ENCODE measurements around the gene NCOR2.

Gene NCOR2

GRCh38 chr12:124534776-124535740 lies 32.4 kb downstream of the NCOR2 start:
- Histone ChIP-seq H3K4me3 (no peak overlapping the region), H3K36me3 (ENCODE audit: insufficient read depth, low read length) (0 out of 2 replicates have a peak, but pooled peaks cover 3% of the 10 kb centered on the region), H3K9ac (ENCODE audit: insufficient read length) (no peak overlapping the region), H3K27ac (no peak overlapping the region), H3K9me3 (ENCODE audit: low read depth, low read length) (no peaks in the 10 kb centered on the region)
- TF ChIP-seq EZH2 (IDR thresholded peaks at IDR 0.05), result no peak
- TF ChIP-seq FOXP2 (optimal IDR thresholded peaks at IDR 0.05; ENCODE audit: control extremely low read depth, extremely low read length, insufficient read depth), result no peak
- no peak for TF ChIP-seq POLR2AphosphoS5 (IDR thresholded peaks at IDR 0.05; ENCODE audit: borderline replicate concordance, low read depth, low read length)
- DNase-seq (ENCODE audit: low read depth, low spot score), result no peak

- Histone ChIP-seq H3K9me3 (ENCODE audit: low read depth, low read length) (no peaks in the 10 kb centered on the region), H3K4me3 (peak overlapping the region; percentile 17; the same call in 1 of the 2 replicates), H3K9ac (ENCODE audit: insufficient read length) (no peak overlapping the region), H3K36me3 (ENCODE audit: insufficient read depth, low read length) (0 out of 2 replicates have a peak, but pooled peaks cover 3% of the 10 kb centered on the region), H3K27ac (0 out of 2 replicates have a peak overlapping the region, but pooled peaks have one; percentile 21)
- TF ChIP-seq FOXP2 (optimal IDR thresholded peaks at IDR 0.05; ENCODE audit: control extremely low read depth, extremely low read length, insufficient read depth), result no peak
- no peak for TF ChIP-seq EZH2 (IDR thresholded peaks at IDR 0.05)
- TF ChIP-seq POLR2AphosphoS5 (IDR thresholded peaks at IDR 0.05; ENCODE audit: borderline replicate concordance, low read depth, low read length), result no peak
- DNase-seq (ENCODE audit: low read depth, low spot score), result no peak
These were observed 34.0 kb downstream of the NCOR2 start for GRCh38 chr12:124533456-124533855.

GRCh38 chr12:124532967-124533366 lies 34.4 kb downstream of the NCOR2 start:
- DNase-seq (ENCODE audit: low read depth, low spot score), result no peak
- 0 out of 2 replicates have a peak, but pooled peaks cover 3% of the 10 kb centered on the region for H3K36me3 ChIP-seq (ENCODE audit: insufficient read depth, low read length)
- H3K4me3 ChIP-seq, result peak overlapping the region; percentile 17; the same call in 1 of the 2 replicates
- H3K9me3 ChIP-seq (ENCODE audit: low read depth, low read length), result no peaks in the 10 kb centered on the region
- no peak for TF ChIP-seq POLR2AphosphoS5 (IDR thresholded peaks at IDR 0.05; ENCODE audit: borderline replicate concordance, low read depth, low read length)
- TF ChIP-seq FOXP2 (optimal IDR thresholded peaks at IDR 0.05; ENCODE audit: control extremely low read depth, extremely low read length, insufficient read depth), result no peak
- no peak for TF ChIP-seq EZH2 (IDR thresholded peaks at IDR 0.05)
- H3K9ac ChIP-seq (ENCODE audit: insufficient read length), result no peak overlapping the region
- 0 out of 2 replicates have a peak overlapping the region, but pooled peaks have one; percentile 21 for H3K27ac ChIP-seq

DNA sequence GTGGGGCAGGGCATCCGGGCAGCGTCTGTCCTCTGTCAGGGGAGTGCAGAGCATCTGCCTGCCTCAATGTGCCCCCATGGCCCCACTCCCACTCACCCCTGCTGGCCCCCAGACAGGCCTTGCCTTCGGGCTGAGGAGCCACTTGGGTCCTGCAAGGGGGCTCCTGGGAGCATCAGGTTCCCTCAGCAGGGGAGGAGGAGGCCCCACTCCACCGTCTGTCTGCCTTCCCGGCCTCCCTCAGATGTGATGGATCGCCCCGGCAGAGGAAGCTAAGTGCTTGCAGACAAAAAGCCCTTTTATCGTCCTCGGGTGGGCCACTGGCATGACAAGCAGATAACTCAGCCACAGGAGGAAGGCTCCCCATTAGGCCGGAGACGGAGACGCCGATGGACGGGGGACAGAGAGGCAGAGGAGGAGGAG lies 35.1 kb downstream of the NCOR2 start:
- TF ChIP-seq FOXP2 (optimal IDR thresholded peaks at IDR 0.05; ENCODE audit: control extremely low read depth, extremely low read length, insufficient read depth) (no peak), POLR2AphosphoS5 (IDR thresholded peaks at IDR 0.05; ENCODE audit: borderline replicate concordance, low read depth, low read length) (no peak), EZH2 (IDR thresholded peaks at IDR 0.05) (no peak)
- DNase-seq (ENCODE audit: low read depth, low spot score), result no peak

GRCh38 chr12:124531906-124532305 lies 35.5 kb downstream of the NCOR2 start:
- H3K36me3 ChIP-seq (ENCODE audit: insufficient read depth, low read length), result 0 out of 2 replicates have a peak, but pooled peaks cover 3% of the 10 kb centered on the region
- H3K9me3 ChIP-seq (ENCODE audit: low read depth, low read length), result no peaks in the 10 kb centered on the region
- H3K4me3 ChIP-seq, result no peak overlapping the region
- DNase-seq (ENCODE audit: low read depth, low spot score), result no peak
- no peak overlapping the region for H3K27ac ChIP-seq
- TF ChIP-seq POLR2AphosphoS5 (IDR thresholded peaks at IDR 0.05; ENCODE audit: borderline replicate concordance, low read depth, low read length) (no peak), FOXP2 (optimal IDR thresholded peaks at IDR 0.05; ENCODE audit: control extremely low read depth, extremely low read length, insufficient read depth) (no peak), EZH2 (IDR thresholded peaks at IDR 0.05) (no peak)
- no peak overlapping the region for H3K9ac ChIP-seq (ENCODE audit: insufficient read length)

More for the DNA sequence above, 35.1 kb downstream of the NCOR2 start:
- no peak overlapping the region for H3K9ac ChIP-seq (ENCODE audit: insufficient read length)
- no peak overlapping the region for H3K27ac ChIP-seq
- no peak overlapping the region for H3K4me3 ChIP-seq
- no peaks in the 10 kb centered on the region for H3K9me3 ChIP-seq (ENCODE audit: low read depth, low read length)
- 0 out of 2 replicates have a peak, but pooled peaks cover 3% of the 10 kb centered on the region for H3K36me3 ChIP-seq (ENCODE audit: insufficient read depth, low read length)

DNA sequence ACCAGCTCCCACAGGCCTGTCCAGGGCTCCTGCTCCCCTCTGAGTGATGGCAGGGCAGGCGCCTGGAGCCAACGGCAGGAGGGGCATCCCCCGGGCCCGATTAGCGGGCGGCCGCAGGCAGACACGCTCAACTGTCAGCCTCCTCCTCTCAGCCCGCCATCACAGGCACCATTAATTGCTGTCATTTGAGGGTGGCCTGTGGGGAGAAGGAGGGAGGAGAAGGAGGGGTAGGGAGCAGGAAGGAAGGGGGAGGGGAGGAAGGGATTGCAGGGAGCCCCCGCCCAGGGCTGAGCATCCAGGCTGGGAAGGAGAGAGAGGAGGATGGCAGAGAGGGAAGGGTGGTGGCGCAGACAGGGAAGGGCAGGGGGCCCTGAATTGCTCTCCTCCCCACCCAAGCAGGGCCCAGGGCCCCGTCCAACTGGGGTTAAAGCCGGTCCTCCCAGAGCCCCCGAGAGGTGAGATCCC lies 36.1 kb downstream of the NCOR2 start:
- DNase-seq (ENCODE audit: low read depth, low spot score), result no peak
- Histone ChIP-seq H3K27ac (no peak overlapping the region), H3K9me3 (ENCODE audit: low read depth, low read length) (no peaks in the 10 kb centered on the region), H3K36me3 (ENCODE audit: insufficient read depth, low read length) (0 out of 2 replicates have a peak, but pooled peaks cover 3% of the 10 kb centered on the region), H3K9ac (ENCODE audit: insufficient read length) (no peak overlapping the region), H3K4me3 (no peak overlapping the region)
- TF ChIP-seq FOXP2 (optimal IDR thresholded peaks at IDR 0.05; ENCODE audit: control extremely low read depth, extremely low read length, insufficient read depth) (no peak), POLR2AphosphoS5 (IDR thresholded peaks at IDR 0.05; ENCODE audit: borderline replicate concordance, low read depth, low read length) (no peak)

DNA sequence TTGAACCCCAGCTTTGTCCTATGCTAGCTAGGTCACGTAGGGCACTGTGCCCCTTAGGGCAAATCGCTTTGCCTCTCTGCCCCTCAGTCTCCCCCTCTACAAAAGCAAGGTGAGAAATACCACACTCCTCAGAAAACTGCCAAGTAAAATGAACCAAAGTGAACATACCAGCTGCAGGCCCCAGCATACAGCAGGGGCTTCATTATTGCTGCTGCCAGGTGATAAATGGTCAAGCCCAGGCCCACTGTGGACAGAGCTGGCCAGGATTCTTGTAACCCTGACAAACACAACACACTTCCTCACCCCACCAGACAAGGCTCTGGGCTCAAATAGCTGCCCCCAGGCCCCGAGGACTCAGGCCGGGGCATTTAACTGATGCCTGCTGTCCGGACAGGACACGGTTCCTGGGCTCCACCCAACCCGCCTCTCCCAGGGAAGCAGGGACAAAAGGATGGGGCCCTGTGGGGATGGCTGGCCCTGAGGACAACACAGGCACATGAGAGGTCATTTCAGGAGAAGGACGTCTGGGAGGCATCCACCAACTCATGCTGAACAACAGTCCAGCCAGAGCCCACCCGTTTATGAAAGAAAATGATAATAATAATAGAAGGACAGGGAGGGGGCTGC lies 36.7 kb downstream of the NCOR2 start:
- Histone ChIP-seq H3K9me3 (ENCODE audit: low read depth, low read length) (no peaks in the 10 kb centered on the region), H3K27ac (no peak overlapping the region), H3K4me3 (no peak overlapping the region), H3K9ac (ENCODE audit: insufficient read length) (no peak overlapping the region), H3K36me3 (ENCODE audit: insufficient read depth, low read length) (0 out of 2 replicates have a peak, but pooled peaks cover 3% of the 10 kb centered on the region)
- TF ChIP-seq FOXP2 (optimal IDR thresholded peaks at IDR 0.05; ENCODE audit: control extremely low read depth, extremely low read length, insufficient read depth) (no peak), EZH2 (IDR thresholded peaks at IDR 0.05) (no peak), POLR2AphosphoS5 (IDR thresholded peaks at IDR 0.05; ENCODE audit: borderline replicate concordance, low read depth, low read length) (no peak)
- no peak for DNase-seq (ENCODE audit: low read depth, low spot score)

Data from SK-N-MC (cell line).